HG02885 (cell line): ENCODE results near the gene RCC2.
"Not testable (repeated sequence)": the region's sequence is repeated elsewhere in the genome, so short reads cannot be mapped to it uniquely, and the experiment has no call there.

ENCODE experiments used
- ATAC-seq: cut with Tn5 transposase; IDR thresholded peaks from one replicate; pipeline ENCODE4 v1.9.1; 2021; ENCODE audit warnings: mild to moderate bottlenecking; ENCODE audit not compliant: unreplicated experiment, poor library complexity

RCC2 gene

DNA sequence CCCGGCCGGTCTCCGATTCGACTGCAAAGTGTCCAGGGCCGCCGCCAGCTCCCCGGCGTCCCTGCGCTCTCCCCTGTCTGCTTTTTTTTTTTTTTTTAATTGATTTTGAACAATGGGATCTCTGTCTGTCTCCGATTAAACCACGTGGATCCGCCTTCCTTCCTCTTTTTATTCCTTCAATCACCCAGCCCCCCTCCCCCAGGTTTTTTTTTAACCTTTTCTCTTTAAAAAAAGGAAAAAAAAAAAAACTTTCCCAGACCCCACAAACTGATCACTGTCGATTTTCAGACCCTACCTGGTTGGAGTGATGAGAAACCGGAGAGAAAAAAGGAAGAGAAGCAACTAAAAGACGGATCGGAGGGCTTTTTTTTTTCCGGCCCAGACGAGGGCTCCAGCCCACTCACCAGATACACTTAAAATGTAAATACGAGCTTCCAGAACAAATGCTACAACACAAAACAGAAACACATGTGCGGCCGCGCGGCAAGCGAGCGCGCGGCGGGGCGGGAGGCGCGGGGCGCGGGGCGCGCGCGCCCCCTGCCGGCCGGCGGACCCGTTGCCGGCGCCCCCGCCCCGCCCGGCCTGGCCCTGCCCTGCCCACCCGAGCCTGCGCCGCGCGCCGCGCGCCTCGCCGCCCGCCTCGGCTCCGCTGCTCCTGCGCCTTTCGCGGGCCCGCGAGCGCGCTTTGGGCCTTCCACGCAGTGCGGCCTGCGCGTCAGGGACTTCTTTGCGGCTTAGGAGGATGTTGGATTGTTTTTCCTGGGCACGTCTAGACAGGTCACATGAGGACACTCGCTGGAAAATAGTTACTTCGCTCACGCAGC, at the start of gene RCC2:
RCC2 (minus strand) TSS at position 428 of the 824 bp plus-strand sequence. CDS start 1,163 bp downstream, outside the sequence.
- peak; percentile 49 for ATAC-seq

DNA sequence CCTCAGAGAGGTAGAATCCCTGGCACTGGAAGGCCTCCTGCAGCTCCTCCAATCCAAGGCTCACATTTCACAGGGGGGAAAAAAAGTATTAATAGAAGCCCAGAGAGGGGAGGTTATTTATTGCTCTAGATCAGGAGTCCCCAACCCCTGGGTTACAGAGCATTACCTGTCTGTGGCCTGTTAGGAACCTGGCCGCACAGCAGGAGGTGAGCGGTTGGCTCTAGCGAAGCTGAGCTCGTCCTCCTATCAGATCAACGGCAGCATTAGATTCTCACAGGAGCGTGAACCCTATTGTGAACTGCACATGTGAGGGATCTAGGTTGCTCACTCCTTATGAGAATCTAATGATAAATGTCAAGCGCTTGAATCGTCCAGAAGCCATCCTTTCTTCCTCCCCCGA, 46.8 kb upstream of the RCC2 start:
- no peak for ATAC-seq

DNA sequence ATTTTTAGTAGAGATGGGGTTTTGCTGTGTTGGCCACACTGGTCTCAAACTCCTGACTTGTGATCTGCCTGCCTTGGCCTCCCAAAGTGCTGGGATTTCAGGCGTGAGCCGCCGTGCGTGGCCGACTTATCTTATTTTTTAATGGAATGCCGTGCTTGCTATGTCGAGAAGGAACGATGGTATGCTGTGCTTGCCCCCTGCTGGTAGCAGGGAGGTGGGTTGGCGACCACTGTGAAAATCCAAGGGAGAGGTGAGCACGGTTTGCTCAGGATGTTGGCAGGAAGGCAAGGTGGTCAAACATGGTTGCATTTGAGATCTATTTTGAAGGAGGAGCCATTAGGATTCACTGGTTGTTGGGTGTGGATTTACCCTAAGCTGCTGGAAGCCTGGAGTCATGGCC, 45.8 kb upstream of the RCC2 start:
- no peak for ATAC-seq

DNA sequence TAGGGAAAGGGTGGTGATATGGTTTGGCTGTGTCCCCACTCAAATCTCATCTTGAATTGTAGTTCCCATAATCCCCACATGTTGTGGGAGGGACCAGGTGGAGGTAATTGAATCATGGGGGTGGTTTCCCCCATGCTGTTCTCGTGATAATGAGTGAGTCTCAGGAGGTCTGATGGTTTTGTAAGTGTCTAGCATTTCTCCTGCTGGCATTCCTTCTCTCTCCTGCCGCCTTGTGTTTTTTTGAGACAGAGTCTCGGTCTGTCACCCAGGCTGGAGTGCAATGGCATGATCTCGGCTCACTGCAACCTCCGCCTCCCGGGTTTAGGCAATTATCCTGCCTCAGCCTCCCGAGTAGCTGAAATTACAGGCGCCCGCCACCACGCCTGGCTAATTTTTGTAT, 42.5 kb upstream of the RCC2 start:
- ATAC-seq, result not testable (repeated sequence)

DNA sequence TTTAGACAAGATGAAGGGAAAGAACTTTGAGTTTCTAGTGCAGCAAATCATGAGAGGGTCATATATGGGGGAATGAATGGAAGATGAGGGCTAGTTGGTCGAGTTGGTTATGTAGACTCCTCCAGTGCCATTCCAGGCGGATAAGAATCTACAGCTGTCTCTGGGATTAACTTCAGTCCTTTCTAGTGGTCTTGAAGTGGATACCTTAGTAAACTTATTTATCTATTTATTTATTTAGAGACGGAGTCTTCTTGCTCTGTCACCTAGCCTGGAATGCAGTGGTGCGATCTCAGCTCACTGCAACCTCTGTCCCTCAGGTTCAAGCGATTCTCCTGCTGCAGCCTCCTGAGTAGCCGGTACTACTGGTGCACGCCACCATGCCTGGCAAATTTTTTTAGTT, 41.4 kb upstream of the RCC2 start:
- ATAC-seq, result no peak

DNA sequence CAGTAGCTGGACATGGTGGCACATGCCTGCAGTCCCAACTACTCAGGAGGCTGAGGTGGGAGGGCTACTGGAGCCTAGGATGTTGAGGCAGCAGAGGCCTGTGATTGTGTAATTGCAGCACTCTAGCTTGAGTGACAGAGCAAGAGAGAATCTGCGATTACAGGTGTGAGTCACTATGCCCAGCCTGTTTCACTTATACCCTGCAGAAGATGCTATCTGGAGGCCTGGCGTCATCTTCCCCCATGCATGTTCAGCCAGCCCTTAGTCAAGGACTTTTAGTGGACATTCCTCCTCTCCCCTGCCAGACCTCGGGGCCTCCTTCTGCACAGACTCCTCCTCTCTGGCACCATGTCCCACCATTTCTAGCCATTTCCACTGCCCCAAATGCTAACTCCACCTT, 36.3 kb upstream of the RCC2 start:
- no peak for ATAC-seq

DNA sequence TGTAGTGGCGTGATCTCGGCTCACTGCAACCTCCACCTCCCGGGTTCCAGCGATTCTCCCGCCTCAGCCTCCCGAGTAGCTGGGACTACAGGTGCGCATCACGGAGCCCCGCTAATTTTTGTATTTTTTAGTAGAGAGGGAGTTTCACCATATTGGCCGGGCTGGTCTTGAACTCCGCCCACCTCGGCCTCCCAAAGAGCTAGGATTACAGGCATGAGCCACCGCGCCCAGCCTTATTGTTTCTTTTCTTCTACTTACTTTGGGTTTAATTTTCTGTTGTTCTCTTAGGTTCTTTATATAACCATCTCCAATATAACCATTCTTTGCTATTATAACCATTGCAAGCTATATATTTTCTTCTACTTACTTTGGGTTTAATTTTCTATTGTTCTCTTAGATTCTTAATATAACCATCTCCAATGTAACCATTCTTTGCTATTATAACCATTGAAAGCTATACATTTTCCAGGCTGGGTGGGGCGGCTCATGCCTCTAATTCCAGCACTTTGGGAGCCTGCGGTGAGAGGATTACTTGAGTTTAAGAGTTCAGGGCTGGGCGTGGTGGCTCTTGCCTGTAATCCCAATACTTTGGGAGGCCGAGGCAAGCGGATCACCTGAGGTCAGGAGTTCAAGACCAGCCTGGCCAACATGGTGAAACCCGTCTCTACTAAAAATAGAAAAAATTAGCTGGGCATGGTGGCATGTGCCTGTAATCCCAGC, 35.5 kb upstream of the RCC2 start:
- not testable (repeated sequence) for ATAC-seq

DNA sequence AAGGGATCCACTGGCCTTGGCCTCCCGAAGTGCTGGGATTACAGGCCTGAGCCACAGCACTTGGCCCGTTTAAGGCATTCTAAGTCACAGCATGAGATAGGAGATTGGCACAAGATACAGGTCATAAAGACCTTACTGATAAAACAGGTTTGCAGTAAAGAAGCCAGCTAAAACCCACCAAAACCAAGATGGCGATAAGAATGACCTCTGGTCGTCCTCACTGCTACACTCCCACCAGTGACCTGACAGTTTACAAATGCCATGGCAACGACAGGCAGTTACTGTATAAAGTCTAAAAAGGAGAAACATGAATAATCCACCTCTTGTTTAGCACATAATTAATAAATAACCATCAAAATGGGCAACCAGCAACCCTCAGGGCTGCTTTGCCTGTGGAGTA, 33.3 kb upstream of the RCC2 start:
- no peak for ATAC-seq

DNA sequence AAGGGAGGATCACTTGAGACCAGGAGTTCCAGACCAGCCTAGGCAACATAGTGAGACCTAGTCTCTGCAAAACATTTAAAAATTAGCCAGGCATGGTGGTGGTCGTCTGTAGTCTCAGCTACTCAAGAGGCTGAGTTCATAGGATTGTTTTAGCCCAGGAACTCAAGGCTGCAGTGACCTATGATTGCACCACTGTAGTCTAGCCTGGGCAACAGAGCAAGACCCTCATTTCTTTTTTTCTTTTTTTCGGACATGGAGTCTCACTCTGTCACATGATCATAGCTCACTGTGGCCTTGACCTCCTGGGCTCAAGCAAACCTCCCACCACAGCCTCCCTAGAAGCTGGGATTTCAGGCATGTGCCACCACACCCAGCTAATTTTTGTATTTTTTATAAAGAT, 31.9 kb upstream of the RCC2 start:
- ATAC-seq, result no peak

DNA sequence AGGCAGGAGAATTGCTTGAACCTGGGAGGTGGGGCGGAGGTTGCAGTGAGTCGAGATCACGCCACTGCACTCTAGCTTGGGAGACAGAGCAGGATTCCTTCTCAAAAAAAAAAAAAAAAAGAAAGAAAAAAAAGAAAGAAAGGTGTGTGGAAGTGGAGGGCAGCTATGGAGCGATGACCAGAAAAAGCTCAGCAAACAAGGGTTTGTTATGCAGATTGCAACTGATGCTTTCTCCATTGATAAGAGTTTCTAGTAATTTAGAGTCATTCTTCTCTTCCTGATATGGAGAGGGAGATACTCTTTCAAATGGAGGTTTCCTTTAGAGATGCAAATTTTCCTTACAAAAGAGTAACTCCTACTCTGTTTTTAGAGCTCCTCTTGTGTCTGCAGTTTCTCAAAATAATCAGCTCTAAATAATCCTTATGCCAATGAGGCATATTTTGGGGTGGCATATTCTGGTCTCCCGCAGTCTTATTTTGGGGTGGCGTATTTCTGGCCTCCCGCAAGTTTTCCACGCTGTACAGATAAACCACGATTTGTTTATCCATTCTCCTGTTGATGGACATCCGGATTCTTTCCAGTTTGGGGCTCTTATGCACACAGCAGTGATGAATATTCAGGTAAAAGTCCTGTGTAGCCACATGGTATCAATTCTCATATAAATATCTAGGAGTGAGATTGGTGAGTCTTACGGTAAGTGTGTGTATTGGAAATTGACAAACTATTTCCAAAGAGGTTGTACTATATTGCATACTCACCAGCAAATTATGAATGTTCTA, 30.7 kb upstream of the RCC2 start:
- ATAC-seq, result no peak

DNA sequence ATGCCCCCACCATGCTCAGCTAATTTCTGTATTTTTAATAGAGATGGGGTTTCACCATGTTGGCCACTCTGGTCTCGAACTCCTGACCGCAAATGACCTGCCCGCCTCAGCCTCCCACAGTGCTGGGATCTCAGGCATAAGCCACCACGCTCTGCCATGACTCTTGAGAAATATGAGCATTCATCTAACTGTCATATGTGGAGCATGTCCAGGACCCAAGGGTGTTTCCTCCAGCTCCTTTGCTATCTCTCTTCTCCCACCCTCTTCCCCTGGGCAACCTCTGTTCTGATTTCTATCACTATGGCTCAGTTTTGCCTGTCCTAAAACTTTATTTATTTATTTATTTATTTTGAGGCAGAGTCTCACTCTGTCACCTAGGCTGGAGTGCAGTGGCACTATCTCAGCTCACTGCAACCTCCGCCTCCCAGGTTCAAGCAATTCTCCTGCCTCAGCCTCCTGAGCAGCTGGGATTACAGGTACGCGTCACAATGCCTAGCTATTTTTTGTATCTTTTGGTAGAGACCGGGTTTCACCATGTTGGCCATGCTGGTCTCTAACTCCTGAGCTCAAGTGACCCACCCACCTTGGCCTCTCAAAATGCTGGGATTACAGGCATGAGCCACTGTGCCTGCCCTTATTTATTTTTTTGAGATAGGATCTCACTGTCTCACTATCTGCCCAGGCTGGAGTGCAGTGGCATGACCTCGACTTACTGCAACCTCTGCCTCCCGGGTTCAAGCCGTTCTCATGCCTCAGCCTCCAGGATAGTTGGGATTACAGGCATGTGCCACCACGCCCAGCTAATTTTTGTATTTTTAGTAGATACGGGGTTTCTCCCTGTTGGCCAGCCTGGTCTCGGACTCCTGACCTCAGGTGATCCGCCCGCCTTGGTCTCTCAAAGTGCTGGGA, 29.1 kb upstream of the RCC2 start:
- ATAC-seq, result not testable (repeated sequence)

DNA sequence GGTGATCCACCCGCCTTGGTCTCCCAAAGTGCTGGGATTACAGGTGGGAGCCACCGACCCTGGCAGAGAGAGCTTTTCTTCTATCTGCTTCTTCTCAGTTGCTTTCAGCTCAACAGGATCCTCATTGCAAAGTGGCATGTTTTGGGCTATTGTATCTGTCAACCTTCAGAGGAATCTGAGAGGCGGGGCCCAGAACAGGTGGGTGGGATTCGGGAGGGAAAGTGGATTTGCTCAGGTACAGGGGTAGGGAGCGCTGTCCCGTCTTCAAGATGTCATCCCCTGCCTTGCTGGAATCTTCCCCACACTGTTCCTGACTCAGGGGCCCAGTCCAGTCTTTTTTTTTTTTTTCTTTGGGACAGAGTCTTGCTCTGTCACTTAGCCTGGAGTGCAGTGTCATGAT, 26.9 kb upstream of the RCC2 start:
- no peak for ATAC-seq

DNA sequence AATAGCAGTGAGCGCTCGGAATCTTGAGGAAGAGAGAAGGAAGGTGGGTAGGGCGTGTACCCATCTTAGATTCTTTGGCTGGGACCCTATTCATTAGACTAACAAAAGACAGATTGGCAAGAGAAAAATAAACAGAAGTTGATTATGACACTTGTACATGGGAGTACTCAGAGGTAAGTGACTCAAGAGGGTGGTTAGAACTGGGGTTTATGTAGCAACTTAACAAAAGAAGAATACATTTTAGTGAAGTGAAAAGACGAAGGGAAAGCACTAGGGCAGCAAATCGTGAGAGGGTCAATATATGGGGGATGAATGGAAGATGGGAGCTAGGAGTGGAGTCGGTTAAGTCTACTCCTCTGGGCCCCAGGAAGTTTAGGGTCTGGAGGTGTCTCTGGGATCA, 25.8 kb upstream of the RCC2 start:
- ATAC-seq, result no peak

DNA sequence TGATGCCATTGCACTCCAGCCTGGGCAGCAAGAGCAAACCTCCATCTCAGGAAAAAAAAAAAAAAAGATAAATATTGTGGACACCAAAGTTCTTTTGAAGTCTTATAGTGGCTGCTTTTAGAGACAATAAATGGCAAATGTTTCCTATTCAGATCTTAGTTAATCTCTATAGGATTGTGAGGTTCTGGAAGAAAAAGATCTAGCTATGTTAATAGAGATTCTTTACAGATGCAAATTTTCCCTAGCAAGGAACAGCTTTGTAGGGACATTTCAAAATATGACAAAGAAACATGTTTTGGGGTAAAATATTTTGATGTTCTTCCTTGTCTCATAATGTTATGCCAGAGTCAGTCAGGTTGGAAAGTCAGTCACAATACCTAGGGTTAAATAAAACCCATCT, 24.5 kb upstream of the RCC2 start:
- ATAC-seq, result no peak

DNA sequence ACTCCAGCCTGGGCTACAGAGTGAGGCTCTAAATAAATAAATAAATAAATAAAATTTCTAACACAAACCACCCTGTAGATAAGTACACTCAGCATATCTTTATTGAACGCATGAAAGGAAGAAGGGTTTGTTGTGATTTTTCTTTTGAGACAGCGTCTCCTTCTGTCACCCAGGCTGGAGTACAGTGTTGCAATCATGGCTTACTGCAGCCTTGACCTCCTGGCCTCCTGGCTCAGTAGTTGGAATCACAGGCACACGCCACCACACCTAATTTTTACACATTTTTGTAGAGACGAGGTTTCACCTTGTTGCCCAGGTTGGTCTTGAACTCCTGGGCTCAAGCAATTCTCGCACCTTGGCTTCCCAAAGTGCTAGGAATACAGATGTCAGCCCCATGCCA, 23.2 kb upstream of the RCC2 start:
- no peak for ATAC-seq

DNA sequence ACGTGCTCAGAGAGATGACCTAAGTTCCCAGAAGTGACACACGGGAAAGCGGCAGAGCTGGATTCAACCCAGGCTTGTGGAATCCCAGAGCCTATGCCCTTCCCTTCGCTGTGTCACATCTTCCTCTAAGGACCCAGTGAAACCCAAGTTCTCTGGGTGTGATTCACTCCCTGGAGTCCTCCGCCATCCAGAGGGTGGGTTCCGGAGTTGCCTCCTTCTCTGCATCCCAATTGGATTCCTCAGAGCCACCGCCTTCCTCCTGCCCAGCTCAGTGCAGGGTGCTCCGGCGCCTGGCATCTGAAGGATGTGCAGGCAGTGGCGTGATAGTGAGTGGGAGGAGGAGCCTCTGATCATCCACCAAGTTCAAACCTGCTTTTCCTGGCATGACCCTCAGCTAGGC, 20.7 kb upstream of the RCC2 start:
- no peak for ATAC-seq

DNA sequence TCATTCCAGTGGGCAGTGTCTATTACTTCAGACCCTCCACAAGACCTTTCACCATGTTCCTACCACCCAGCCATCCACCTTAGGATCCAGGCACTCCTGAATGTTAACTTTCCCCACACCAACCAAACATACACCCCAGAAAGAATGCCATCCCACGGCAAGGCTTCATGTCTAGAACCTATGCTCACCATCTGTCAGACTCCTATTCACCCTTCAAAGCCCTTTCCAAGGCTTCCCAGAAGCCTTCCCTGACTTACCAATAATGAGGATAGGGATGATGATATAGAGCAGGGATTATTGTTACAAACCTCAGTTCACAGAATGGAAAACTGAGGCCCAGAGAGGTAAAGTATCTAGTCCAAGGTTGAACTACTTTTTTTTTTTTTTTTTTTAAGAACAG, 19.3 kb upstream of the RCC2 start:
- no peak for ATAC-seq

DNA sequence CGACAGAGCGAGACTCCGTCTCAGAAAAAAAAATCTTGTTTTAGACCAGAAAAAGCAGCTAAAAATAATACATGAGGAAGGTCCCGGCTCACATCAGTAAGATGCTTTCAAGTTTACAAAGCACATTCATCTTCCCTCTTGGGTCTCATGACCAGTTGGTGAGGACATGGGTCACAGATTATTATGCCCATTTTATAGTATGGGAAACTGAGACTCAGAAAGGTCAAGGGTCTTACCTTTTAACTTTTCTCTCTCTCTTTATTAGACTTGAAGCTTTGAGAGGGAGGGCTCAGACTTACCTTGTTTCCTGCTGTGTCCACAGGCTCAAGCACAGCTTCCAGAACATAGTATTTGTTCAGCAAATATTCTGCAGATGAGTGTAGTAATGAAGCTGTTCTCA, 13.2 kb upstream of the RCC2 start:
- ATAC-seq, result no peak

DNA sequence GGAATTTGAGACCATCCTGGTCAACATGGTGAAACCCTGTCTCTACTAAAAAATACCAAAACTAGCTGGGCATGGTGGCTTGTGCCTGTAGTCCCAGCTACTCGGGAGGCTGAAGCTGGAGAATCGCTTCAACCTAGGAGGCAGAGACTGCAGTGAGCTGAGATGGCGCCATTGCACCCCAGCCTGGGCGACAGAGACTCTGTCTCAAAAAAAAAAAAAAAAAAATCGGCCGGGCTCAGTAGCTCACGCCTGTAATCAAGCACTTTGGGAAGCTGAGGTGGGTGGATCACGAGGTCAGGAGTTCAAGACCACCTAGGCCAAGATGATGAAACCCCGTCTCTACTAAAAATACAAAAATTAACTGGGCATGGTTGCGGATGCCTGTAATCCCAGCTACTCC, 12.7 kb upstream of the RCC2 start:
- ATAC-seq, result not testable (repeated sequence)

DNA sequence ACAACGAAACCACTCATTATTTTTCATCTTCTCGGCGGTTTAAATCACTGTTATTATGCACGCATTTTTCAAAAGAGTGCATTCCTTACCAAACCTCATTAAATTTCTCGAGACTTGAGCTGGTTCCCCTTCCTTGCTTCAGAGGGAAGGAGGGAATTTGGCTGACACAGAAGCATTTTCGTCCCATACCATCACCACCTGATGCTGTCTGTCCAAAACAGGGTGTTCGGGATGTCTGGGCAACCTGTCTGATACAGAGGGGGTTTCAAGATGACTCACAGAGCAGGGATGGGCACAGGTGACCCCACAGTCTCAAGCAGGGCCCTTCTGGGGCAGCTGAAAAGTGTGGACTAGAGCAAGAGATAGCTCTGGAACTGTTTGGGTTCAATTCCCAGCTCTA, 12.3 kb upstream of the RCC2 start:
- no peak for ATAC-seq
